Measurements from ENCODE around the gene ACACA. TPM values are rescaled to one million over a fixed set of nuclear protein-coding genes. Genes with fewer than 3 reads are reported as not detected.
A peak's percentile ranks its signal among the peaks of the same experiment; 100 is the strongest.

ACACA gene
- total RNA-seq, 1 donor from 2014 or later: 76.0 TPM

- no peak for DNase-seq
Observed at GRCh38 chr17:37065486-37066321, 340.9 kb downstream of the ACACA start.

DNA sequence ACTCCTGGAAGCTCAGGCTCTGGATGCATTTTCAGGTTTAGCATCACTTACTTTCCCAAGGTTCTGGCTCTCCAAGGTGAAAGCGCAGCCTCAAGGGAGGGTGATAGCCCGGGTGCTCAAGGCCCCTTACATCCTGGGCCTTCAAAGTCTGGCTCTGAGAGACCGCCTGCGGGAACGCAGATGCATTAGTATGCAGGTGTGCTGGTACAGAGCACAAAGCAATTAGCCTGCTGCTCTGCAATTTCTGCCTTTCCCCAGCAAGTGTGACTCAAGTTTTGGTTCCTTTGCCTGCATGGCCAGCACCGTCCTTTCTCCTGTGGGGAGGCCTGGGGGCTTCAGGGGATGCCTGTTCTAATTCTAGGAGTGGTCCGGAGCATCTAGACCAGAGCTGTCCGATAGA is 341.7 kb downstream of the ACACA start:
- DNase-seq: no peak

DNA sequence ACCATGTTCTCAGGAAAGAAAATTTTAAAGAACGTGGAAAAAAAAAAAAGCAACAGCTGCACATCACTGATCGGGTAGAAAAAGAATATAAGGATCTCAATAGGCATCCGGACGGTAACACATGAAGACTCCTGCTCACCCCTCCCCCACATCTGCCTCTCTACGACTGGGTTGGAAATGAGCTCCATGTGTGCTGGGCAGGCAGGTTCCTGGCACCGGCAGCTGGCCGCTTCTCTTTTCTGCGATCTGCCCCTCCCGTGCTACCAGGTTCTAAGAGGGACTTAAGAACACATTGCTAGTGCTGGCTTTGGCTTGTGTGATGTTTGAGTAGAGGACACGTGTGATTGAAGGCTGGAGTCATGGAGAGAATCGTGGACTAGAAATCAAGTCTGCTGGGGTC is 342.4 kb downstream of the ACACA start:
- no peak for DNase-seq

GRCh38 chr17:37062021-37062420 is 344.6 kb downstream of the ACACA start:
- no peak for DNase-seq

GRCh38 chr17:37060928-37061327 is 345.7 kb downstream of the ACACA start:
- no peak for DNase-seq

GRCh38 chr17:37060094-37060493 is 346.5 kb downstream of the ACACA start:
- DNase-seq: no peak

DNA sequence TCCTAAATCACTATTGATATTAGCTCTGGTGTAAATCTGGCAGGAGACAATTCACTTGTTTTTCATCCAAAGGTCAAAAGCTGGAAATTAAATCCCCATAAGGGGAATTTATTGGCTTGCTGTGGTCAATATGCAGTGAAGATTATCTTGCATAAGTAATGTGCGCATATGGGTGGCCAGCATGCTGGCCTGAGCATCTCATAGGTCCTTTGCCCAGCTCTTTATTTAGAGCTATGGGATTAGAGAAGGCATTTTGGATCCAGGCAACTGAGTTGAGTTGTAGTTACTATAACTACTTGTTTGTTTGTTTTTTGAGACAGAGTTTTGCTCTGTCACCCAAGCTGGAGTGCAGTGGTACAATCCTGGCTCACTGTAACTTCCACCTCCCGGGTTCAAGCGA is 347.1 kb downstream of the ACACA start:
- DNase-seq: no peak

DNA sequence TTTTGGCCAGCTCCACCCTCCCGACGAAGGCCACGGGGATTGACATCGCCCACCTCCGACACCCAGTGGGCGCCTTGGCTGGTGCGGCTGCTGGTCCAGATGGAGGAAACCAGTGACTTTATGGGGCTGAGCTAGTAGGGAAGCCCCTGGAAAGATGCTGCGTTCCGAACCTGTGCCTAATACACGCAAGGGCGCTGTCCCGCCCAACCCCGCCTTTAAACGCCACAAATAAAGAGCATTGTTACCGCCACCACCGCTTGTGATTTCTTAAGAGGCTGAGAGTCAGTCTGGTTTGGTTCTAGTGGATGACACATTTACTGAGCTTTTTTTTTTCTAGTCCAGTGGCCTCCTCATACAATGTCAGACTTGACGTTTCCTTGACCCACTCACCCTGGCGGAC is 350.0 kb downstream of the ACACA start:
- no peak for DNase-seq

DNA sequence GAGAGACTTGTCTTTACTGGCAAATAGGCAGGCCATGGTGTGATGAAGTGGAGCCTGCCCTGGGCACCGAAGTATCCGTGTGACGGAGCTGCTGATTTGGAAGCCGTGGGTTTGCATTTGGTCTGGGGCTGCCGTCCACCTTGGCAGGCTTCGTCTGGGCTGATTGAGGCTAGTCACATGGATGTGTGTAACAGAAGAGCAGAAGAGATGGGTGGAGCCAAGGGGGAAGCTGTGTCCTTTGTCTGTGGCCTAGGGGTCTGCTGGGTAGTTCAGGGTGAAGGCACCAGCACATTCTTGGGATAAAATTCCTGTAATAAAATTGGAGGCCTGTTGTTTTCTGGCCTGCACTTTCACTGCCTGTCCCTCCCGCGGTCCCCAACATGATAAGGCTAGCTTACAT is 351.7 kb downstream of the ACACA start:
- no peak for DNase-seq

- no peak for DNase-seq
Observed at GRCh38 chr17:37052450-37052849, 354.2 kb downstream of the ACACA start.

- no peak for DNase-seq
Observed at GRCh38 chr17:37051833-37052232, 354.8 kb downstream of the ACACA start.

DNA sequence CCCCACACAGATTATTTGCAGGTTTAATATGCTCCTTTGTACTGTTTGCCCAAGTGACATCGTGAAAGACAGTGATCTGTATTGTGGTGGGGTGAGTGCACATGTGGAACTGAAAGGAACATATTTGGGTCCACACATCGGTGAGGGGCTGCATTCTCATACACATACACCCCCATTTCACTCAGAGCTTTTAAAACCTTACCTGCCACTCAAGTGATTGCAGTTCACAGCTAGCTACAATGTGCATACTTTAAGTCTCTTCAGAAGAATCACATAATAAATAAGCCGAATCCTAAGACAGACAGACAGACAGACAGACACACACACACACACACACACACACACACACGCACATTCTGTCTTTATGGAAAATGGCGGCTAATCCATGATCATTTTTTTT is 355.3 kb downstream of the ACACA start:
- no peak for DNase-seq

DNA sequence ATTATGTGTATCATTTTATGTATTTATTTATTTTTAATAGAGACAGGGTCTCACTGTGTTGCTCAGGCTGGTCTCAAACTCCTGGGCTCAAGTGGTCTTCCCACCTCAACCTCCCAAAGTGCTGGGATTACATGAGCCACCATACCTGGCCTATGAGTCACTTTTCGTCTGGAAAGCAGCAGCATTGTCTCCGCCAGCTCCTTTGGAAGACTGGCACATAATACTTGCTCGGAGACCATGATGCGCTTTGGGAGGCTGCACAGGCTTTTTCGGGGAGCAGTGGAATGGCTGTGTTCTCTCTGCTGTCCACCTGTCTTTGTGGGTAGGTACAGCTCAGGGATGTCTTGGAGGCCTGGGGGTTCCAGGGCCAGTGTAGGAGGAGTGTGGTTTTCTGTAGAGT is 355.7 kb downstream of the ACACA start:
- no peak for DNase-seq

DNA sequence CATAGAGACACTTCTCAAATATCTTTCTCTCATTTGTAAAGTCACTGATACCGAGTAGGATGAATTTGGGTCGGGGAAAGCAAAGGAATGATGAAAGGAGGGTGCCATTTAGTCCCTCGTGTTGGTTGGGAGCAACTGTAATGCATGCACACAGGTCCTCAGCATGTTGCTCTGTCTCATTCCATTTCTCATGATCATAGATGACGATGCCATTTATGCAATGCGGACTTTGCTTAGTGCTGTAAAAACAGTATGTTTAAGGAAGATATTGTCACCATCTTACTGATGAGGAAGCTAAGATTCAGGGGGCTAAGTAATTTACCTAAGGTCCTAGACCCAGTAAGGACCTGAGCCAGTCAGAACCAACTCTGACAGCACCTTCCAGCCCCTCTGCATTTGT is 357.8 kb downstream of the ACACA start:
- no peak for DNase-seq

DNA sequence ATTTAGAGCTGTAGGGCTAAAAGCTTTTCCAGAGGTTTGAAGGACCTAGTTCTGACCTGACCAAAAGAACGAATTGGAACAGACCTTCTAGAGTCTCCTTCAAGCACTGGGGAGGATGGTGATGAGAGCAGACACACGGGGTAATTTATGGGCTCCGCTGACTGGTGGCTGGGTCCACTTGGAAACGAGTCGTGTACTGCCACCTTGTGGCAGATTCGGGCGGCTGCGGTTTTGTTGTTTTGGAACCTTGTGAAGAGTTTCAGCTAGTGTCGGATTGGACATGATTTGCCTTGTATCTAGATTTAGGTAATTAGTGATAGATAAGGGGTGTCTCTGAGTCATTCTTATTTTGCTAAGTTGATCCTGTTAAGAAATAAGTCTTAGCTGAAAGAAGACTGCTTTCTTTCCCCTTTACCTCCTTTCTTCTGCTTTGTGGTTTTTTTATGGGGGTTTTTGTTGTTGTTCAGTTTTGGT is 359.0 kb downstream of the ACACA start:
- peak; percentile 68 for DNase-seq

DNA sequence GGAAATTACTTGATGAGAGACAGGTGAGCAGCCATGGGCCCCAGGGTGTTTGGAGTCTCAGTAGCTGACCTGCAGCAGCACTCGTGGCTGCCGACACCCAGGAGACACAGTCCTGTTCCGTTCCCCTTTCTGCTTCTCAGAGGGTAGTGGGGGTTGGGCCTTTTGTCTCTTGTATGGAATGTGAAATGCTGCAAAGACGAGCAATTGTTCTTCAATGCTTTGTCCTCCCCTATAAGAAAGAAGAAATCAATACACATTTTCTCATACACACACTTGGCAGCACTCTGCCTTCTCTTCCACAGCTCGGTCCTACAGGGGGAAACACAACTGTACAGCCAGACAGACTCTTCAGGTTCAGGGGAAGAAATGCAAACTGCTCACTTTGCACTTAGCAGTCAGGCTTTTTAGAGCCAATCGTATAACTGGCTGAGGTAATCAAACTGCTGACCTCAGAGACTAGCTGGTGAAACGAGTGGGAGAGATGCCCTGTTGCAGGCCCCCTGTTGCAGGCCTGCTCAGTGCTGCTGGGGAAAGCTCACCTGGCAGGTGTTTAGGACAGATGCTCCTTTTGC is 361.2 kb downstream of the ACACA start:
- DNase-seq: no peak

- no peak for DNase-seq
Observed at GRCh38 chr17:37043201-37043600, 363.4 kb downstream of the ACACA start.

DNA sequence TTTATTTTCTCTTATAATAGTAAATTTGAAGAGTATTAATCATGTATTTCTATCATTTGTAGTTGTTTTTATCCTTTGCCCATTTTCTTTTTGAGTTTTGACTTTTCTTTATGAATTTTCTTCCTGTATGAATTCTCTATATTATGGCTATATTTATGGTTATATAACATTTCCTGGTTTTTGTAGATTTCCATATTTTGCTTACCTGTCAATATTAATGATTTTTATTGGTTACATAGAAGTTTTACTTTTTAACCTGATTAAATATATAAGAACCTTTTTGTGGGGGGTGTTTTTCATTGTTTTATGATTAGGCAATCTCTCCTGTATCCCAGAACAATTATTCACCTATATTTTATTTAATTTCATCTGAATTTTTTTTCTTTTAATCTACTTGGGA is 364.7 kb downstream of the ACACA start:
- no peak for DNase-seq

GRCh38 chr17:37039269-37039668 is 367.4 kb downstream of the ACACA start:
- DNase-seq: no peak

DNA sequence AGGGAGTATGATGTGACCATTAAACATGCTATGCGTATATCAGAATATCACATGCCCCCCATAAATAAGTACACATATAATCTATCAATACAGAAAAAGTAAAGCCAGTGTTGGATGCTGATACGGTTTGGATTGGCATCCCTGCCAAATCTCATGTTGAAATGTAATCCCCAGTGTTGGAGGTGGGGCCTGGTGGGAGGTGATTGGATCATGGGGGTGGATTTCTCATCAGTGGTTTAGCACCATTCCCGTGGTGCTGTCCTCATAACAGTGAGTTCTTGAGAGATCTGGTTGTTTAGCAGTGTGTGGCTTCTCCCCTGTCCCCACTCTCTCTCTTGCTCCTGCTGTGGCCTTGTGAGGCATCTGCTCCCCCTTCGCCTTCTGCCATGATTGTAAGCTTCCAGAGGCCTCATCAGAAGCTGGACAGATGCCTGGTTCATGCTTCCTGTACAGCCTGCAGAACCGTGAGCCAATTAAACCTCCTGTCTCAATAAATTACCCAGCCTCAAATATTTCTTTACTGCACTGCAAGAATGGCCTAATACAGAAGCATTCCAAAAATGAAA is 369.0 kb downstream of the ACACA start:
- DNase-seq: no peak
